Tibial nerve (tissue), 4 donors: ENCODE results near the gene OSBP. TPM values are rescaled to one million over a fixed set of nuclear protein-coding genes. Genes with fewer than 3 reads are reported as not detected.

Source experiments
- DNase-seq, 2 donors: peaks; one replicate each; pipeline ENCODE4 v3.0.0-alpha.2; 2019; ENCODE audit warnings: low spot score in 2 of 2
- H3K27ac ChIP-seq, 4 donors: fragments of 200-600 bp; sonication (generic) in 3 of 4; one replicate each; pipeline ENCODE4 v1.5.1; 2017 to 2019; ENCODE audit warnings: mild to moderate bottlenecking in 1 of 4
- H3K27me3 ChIP-seq, 2 donors: fragments of 200-600 bp; sonication (generic) in 1 of 2; one replicate each; pipeline versions ENCODE4 v1.5.1 to v1.6.0; 2017 to 2019
- H3K36me3 ChIP-seq, 3 donors: fragments of 200-600 bp; sonication (generic); one replicate each; pipeline ENCODE4 v1.5.1; 2018 to 2019
- H3K4me1 ChIP-seq, 4 donors: fragments of 200-600 bp; sonication (generic) in 3 of 4; one replicate each; pipeline ENCODE4 v1.5.1; 2017 to 2019
- H3K4me3 ChIP-seq, 4 donors: fragments of 200-600 bp; sonication (generic) in 3 of 4; one replicate each; pipeline ENCODE4 v1.5.1; 2017 to 2019; ENCODE audit warnings: mild to moderate bottlenecking in 1 of 4, moderate library complexity in 1 of 4
- H3K9me3 ChIP-seq, 4 donors: fragments of 200-600 bp; sonication (generic) in 3 of 4; one replicate each; pipeline ENCODE4 v1.5.1; 2017 to 2019
- EP300 ChIP-seq, 2 donors: sonication (generic); formaldehyde crosslinking; IDR thresholded peaks; one replicate each; pipeline ENCODE4 v1.6.1; 2017; ENCODE audit warnings: antibody characterized with exemption in 2 of 2, mild to moderate bottlenecking in 1 of 2
- POLR2A ChIP-seq, 2 donors: fragments of 450-650 bp; IDR thresholded peaks; one replicate each; pipeline ENCODE4 v1.6.1; 2017; ENCODE audit warnings: antibody characterized with exemption in 2 of 2, mild to moderate bottlenecking in 2 of 2, moderate library complexity in 2 of 2
- WGBS, 2 donors: methylation state at CpG; one replicate each; pipeline ENCODE4 v1.1.5; 2018; 5-methylcytosine and 5-hydroxymethylcytosine counted together
- total RNA-seq, 4 donors: library from RNA; depleted of rRNA; stranded (reverse); fragments of >200 nt; gene quantifications; one replicate each; pipeline ENCODE4 v1.1.0, GENCODE V29; 2016
- TF ChIP-seq, protein P1 (sequence below), 5 experiments: fragments of 200-600 bp in 3 of 5; fragments of 450-650 bp in 2 of 5; sonication (generic) in 3 of 5; IDR thresholded peaks; one replicate each; pipeline ENCODE4 v1.5.1; 2016 to 2019; ENCODE audit warnings: antibody characterized with exemption in 5 of 5, mild to moderate bottlenecking in 3 of 5, moderate library complexity in 2 of 5

The OSBP gene
- total RNA-seq, 4 donors from 2014 or later: 35.4 to 59.7 (median 46.0) TPM

DNA sequence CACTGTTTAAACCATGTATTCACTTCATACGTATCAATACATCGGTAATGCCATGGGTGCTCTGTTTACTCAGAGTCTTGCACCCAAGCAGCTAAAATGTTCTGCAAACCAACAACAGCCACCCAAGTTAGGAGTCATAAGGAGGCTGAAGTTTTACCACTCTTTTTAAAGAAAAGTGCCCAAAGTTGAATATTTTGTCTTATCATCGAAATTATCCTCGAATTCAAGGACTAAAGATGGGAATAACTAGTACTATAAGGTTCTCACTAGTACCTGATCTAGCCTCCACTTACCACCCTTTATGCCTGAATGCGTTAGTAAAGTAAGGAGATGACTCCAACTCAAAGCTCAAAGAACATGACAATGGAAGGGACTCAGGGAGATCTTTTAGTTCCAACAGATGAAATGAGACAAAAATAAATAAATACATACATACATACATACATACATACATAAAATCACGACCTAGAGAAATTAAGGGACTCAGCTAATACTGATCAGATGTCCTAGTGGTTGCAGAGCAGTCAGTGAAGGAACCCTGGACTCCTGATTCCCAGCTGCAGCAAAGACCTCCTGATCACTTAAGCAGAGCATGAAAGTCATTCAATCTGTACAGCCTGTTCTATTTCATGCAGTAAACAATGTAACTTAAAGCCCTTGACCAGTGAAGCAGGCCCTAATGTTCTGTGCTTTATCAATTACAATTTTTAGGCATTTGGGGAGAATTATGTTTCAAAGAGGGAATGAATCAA, 7.7 kb downstream of the OSBP start:
- Histone ChIP-seq H3K4me3 (no peak overlapping the region), H3K27ac (no peak overlapping the region), H3K36me3 (peaks cover 5 to 75% (median 25%) of the 10 kb centered on the region in 3 donors), H3K27me3 (no peaks in the 10 kb centered on the region), H3K4me1 (peaks cover 0 to 33% (median 12%) of the 10 kb centered on the region in 4 donors), H3K9me3 (no peaks in the 10 kb centered on the region)
- no peak for DNase-seq
- TF ChIP-seq, protein P1, sequence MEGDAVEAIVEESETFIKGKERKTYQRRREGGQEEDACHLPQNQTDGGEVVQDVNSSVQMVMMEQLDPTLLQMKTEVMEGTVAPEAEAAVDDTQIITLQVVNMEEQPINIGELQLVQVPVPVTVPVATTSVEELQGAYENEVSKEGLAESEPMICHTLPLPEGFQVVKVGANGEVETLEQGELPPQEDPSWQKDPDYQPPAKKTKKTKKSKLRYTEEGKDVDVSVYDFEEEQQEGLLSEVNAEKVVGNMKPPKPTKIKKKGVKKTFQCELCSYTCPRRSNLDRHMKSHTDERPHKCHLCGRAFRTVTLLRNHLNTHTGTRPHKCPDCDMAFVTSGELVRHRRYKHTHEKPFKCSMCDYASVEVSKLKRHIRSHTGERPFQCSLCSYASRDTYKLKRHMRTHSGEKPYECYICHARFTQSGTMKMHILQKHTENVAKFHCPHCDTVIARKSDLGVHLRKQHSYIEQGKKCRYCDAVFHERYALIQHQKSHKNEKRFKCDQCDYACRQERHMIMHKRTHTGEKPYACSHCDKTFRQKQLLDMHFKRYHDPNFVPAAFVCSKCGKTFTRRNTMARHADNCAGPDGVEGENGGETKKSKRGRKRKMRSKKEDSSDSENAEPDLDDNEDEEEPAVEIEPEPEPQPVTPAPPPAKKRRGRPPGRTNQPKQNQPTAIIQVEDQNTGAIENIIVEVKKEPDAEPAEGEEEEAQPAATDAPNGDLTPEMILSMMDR (IDR thresholded peaks at IDR 0.05): no peak
- TF ChIP-seq POLR2A (IDR thresholded peaks at IDR 0.05): no peak
- TF ChIP-seq EP300 (IDR thresholded peaks at IDR 0.05): no peak
- 95 to 96% methylated on average over 6 of the region's 6 CpGs for WGBS, 2 donors

DNA sequence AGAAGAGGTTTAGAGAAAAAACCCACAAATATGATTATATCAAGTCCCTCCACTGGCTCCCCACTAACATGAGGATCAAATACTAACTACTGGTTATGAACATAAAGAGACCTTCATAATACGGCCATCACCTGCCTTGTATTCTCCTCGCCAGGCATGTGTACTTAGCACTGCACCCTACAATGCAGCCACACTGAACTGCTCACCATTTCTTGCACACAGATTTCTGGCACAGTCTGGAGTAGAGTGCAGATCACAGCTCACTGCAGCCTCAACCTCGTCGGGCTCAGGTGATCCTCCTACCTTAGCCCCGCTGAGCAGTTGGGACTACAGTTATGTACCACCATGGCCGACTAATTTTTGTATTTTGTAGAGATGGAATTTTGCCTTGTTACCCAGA, 13.1 kb downstream of the OSBP start:
- Histone ChIP-seq H3K9me3 (no peaks in the 10 kb centered on the region), H3K4me3 (no peak overlapping the region), H3K27me3 (no peaks in the 10 kb centered on the region), H3K4me1 (peaks cover 0 to 3% (median 0%) of the 10 kb centered on the region in 4 donors), H3K36me3 (peaks cover 0 to 98% (median 32%) of the 10 kb centered on the region in 3 donors), H3K27ac (no peak overlapping the region)
- WGBS, 2 donors: 90 to 93% methylated on average over 6 of the region's 6 CpGs
- TF ChIP-seq, protein P1 (IDR thresholded peaks at IDR 0.05): no peak
- TF ChIP-seq EP300 (IDR thresholded peaks at IDR 0.05) (no peak), POLR2A (IDR thresholded peaks at IDR 0.05) (no peak)
- DNase-seq: no peak

DNA sequence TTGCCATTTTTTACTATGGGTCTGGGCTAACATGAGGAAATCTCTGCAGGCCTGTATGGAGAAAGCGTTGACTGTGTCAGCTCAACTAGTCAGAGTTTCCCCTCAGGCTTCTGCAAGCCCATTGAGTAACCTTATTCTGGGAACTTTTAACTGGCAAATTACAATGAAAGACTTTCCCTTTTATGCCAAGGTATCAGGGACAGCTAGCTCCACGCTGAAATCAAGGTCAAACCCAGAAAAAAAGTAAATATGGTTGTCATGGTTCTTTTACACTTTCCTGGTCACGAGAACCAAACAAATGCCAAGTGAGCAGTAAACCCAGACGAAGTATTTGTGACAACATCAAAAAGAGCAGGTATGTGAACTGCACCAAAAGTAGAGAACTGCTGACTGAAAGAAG, 13.8 kb downstream of the OSBP start:
- TF ChIP-seq, protein P1 (IDR thresholded peaks at IDR 0.05): no peak
- no peak for TF ChIP-seq EP300 (IDR thresholded peaks at IDR 0.05)

DNA sequence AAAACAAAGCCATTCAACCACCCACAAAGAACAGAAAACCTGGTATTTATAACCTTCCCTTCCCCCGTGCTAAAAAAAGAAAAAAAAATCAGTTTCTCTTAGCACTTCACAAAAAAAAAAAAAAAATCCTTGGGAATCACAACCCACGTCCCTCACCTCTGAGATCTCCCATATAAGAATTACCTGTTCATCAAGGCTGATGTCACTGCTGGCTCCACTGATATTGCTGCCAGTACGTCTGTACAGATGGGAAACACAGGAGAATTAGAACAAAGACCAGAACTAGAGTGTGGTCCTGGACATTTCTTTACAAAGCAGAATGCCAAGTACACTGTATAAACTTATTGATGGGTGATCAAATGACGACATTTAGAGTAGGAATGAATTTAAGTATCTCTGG, 14.9 kb downstream of the OSBP start:
- no peaks in the 10 kb centered on the region for H3K27me3 ChIP-seq
- peaks cover 0 to 3% (median 0%) of the 10 kb centered on the region in 4 donors for H3K4me1 ChIP-seq
- H3K4me3 ChIP-seq: no peak overlapping the region
- TF ChIP-seq EP300 (IDR thresholded peaks at IDR 0.05) (no peak), POLR2A (IDR thresholded peaks at IDR 0.05) (no peak)
- TF ChIP-seq, protein P1 (IDR thresholded peaks at IDR 0.05): no peak
- DNase-seq: no peak
- peaks cover 0 to 98% (median 37%) of the 10 kb centered on the region in 3 donors for H3K36me3 ChIP-seq
- H3K27ac ChIP-seq: no peak overlapping the region
- no peaks in the 10 kb centered on the region for H3K9me3 ChIP-seq
- WGBS, 2 donors: 74 to 76% methylated on average over 4 of the region's 4 CpGs

More for the DNA sequence above, 13.8 kb downstream of the OSBP start:
- Histone ChIP-seq H3K9me3 (no peaks in the 10 kb centered on the region), H3K36me3 (peaks cover 0 to 98% (median 32%) of the 10 kb centered on the region in 3 donors), H3K27ac (no peak overlapping the region), H3K27me3 (no peaks in the 10 kb centered on the region), H3K4me3 (no peak overlapping the region), H3K4me1 (peaks cover 0 to 3% (median 0%) of the 10 kb centered on the region in 4 donors)
- no peak for DNase-seq
- 82 to 90% methylated on average over 4 of the region's 4 CpGs for WGBS, 2 donors

DNA sequence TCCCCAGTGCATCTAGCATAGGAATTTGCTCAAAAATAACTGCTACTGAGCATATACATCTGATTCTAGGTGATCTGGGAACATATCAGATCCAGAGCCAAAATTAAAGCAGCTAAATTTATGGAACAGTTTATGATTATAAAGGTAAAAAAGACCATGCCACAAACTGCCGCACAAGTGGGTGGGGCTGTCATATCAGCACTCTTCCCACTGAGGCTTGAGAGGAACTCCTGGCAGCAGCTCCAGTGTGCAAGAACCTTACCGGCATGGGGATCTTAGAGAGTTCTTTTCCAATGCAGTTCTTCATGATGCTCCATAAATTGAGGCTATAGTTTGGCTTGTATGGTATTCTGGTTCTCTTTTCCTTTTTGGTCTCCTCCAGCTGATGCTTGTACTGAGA, 15.3 kb downstream of the OSBP start:
- Histone ChIP-seq H3K4me1 (peaks cover 0 to 3% (median 0%) of the 10 kb centered on the region in 4 donors), H3K27ac (no peak overlapping the region), H3K36me3 (peaks cover 0 to 98% (median 37%) of the 10 kb centered on the region in 3 donors), H3K9me3 (no peaks in the 10 kb centered on the region), H3K27me3 (no peaks in the 10 kb centered on the region), H3K4me3 (no peak overlapping the region)
- WGBS, 2 donors: 89 to 90% methylated on average over 2 of the region's 2 CpGs
- TF ChIP-seq, protein P1 (IDR thresholded peaks at IDR 0.05): no peak
- TF ChIP-seq EP300 (IDR thresholded peaks at IDR 0.05): no peak
- no peak for TF ChIP-seq POLR2A (IDR thresholded peaks at IDR 0.05)
- DNase-seq: no peak
